Neuron (in vitro differentiated cells): ENCODE results near the gene OIT3.
"Not testable (repeated sequence)": the region's sequence is repeated elsewhere in the genome, so short reads cannot be mapped to it uniquely, and the experiment has no call there.

Experiments used
- H2AFZ ChIP-seq: one replicate; pipeline ENCODE4 v1.6.1; 2013; ENCODE audit warnings: low read depth, mild to moderate bottlenecking, inconsistent platforms, low read length, moderate library complexity
- H3K27me3 ChIP-seq: one replicate; pipeline ENCODE4 v1.6.1; 2013; ENCODE audit warnings: low read length; ENCODE audit not compliant: insufficient read depth
- H3K36me3 ChIP-seq: one replicate; pipeline ENCODE4 v1.6.1; 2013; ENCODE audit warnings: low read length; ENCODE audit not compliant: insufficient read depth
- H3K4me1 ChIP-seq: one replicate; pipeline ENCODE4 v1.6.1; 2013; ENCODE audit warnings: low read length; ENCODE audit not compliant: insufficient read depth
- H3K4me3 ChIP-seq: 2 replicates; pipeline ENCODE4 v1.5.1; 2013; ENCODE audit warnings: mild to moderate bottlenecking, low read length, moderate library complexity
- H3K9me3 ChIP-seq: one replicate; pipeline ENCODE4 v1.6.1; 2013; ENCODE audit warnings: low read length

OIT3 gene

GRCh38 chr10:72911758-72912157 lies 18.2 kb downstream of the OIT3 start:
- Histone ChIP-seq H3K27me3 (no peaks in the 10 kb centered on the region), H3K4me1 (no peaks in the 10 kb centered on the region), H3K36me3 (no peaks in the 10 kb centered on the region), H2AFZ (no peak overlapping the region), H3K4me3 (no peak overlapping the region), H3K9me3 (no peaks in the 10 kb centered on the region)

- H2AFZ ChIP-seq: no peak overlapping the region
- H3K4me3 ChIP-seq: no peak overlapping the region
- H3K4me1 ChIP-seq: no peaks in the 10 kb centered on the region
- H3K27me3 ChIP-seq: no peaks in the 10 kb centered on the region
- no peaks in the 10 kb centered on the region for H3K9me3 ChIP-seq
- no peaks in the 10 kb centered on the region for H3K36me3 ChIP-seq
These were observed 19.2 kb downstream of the OIT3 start for GRCh38 chr10:72912736-72913135.

GRCh38 chr10:72913287-72913686 lies 19.7 kb downstream of the OIT3 start:
- no peaks in the 10 kb centered on the region for H3K4me1 ChIP-seq
- H2AFZ ChIP-seq: no peak overlapping the region
- no peaks in the 10 kb centered on the region for H3K36me3 ChIP-seq
- no peak overlapping the region for H3K4me3 ChIP-seq
- H3K27me3 ChIP-seq: no peaks in the 10 kb centered on the region
- H3K9me3 ChIP-seq: no peaks in the 10 kb centered on the region

GRCh38 chr10:72917201-72917600 lies 23.7 kb downstream of the OIT3 start:
- H2AFZ ChIP-seq, H3K9me3 ChIP-seq, H3K4me1 ChIP-seq, H3K27me3 ChIP-seq, H3K4me3 ChIP-seq, H3K36me3 ChIP-seq: not testable (repeated sequence)

- not testable (repeated sequence) for H3K27me3 ChIP-seq, H2AFZ ChIP-seq, H3K4me1 ChIP-seq, H3K4me3 ChIP-seq, H3K36me3 ChIP-seq, H3K9me3 ChIP-seq
These were observed 24.3 kb downstream of the OIT3 start for GRCh38 chr10:72917803-72918332.

GRCh38 chr10:72918352-72918751 lies 24.8 kb downstream of the OIT3 start:
- Histone ChIP-seq H3K4me3 (no peak overlapping the region), H3K36me3 (no peaks in the 10 kb centered on the region), H3K27me3 (no peaks in the 10 kb centered on the region), H3K4me1 (no peaks in the 10 kb centered on the region), H3K9me3 (peaks cover 7% of the 10 kb centered on the region), H2AFZ (no peak overlapping the region)

- not testable (repeated sequence) for H3K27me3 ChIP-seq, H2AFZ ChIP-seq, H3K36me3 ChIP-seq, H3K9me3 ChIP-seq, H3K4me3 ChIP-seq, H3K4me1 ChIP-seq
These were observed 27.7 kb downstream of the OIT3 start for GRCh38 chr10:72921147-72921683.

GRCh38 chr10:72924351-72924750 lies 30.8 kb downstream of the OIT3 start:
- peaks cover 4% of the 10 kb centered on the region for H3K9me3 ChIP-seq
- no peak overlapping the region for H2AFZ ChIP-seq
- H3K4me3 ChIP-seq: no peak overlapping the region
- no peaks in the 10 kb centered on the region for H3K36me3 ChIP-seq
- H3K4me1 ChIP-seq: no peaks in the 10 kb centered on the region
- H3K27me3 ChIP-seq: peaks cover 2% of the 10 kb centered on the region

GRCh38 chr10:72925951-72926465 lies 32.5 kb downstream of the OIT3 start:
- no peak overlapping the region for H3K4me3 ChIP-seq

GRCh38 chr10:72927485-72927884 lies 33.9 kb downstream of the OIT3 start:
- H3K9me3 ChIP-seq: no peaks in the 10 kb centered on the region
- H3K36me3 ChIP-seq: no peaks in the 10 kb centered on the region
- peaks cover 5% of the 10 kb centered on the region for H3K27me3 ChIP-seq
- H2AFZ ChIP-seq: no peak overlapping the region
- peaks cover 4% of the 10 kb centered on the region for H3K4me1 ChIP-seq
- no peak overlapping the region for H3K4me3 ChIP-seq

More at GRCh38 chr10:72925951-72926465, 32.5 kb downstream of the OIT3 start:
- Histone ChIP-seq H2AFZ (no peak overlapping the region), H3K36me3 (no peaks in the 10 kb centered on the region), H3K9me3 (peaks cover 3% of the 10 kb centered on the region), H3K27me3 (peaks cover 5% of the 10 kb centered on the region), H3K4me1 (no peaks in the 10 kb centered on the region)

GRCh38 chr10:72928798-72929197 lies 35.3 kb downstream of the OIT3 start:
- Histone ChIP-seq H3K4me3 (no peak overlapping the region), H2AFZ (no peak overlapping the region), H3K36me3 (no peaks in the 10 kb centered on the region), H3K4me1 (peaks cover 4% of the 10 kb centered on the region), H3K27me3 (peaks cover 5% of the 10 kb centered on the region), H3K9me3 (no peaks in the 10 kb centered on the region)

GRCh38 chr10:72930276-72930675 lies 36.7 kb downstream of the OIT3 start:
- peaks cover 4% of the 10 kb centered on the region for H3K4me1 ChIP-seq
- H3K9me3 ChIP-seq: no peaks in the 10 kb centered on the region
- peaks cover 5% of the 10 kb centered on the region for H3K27me3 ChIP-seq
- H2AFZ ChIP-seq: no peak overlapping the region
- H3K4me3 ChIP-seq: no peak overlapping the region
- no peaks in the 10 kb centered on the region for H3K36me3 ChIP-seq

- Histone ChIP-seq H3K36me3 (no peaks in the 10 kb centered on the region), H2AFZ (no peak overlapping the region), H3K4me3 (no peak overlapping the region), H3K9me3 (no peaks in the 10 kb centered on the region), H3K27me3 (peaks cover 3% of the 10 kb centered on the region), H3K4me1 (peaks cover 4% of the 10 kb centered on the region)
These were observed 38.9 kb downstream of the OIT3 start for GRCh38 chr10:72932259-72933015.
